SH-SY5Y (cell line): ENCODE data around the gene C18orf63.

Experiments
- GATA2 ChIP-seq: IDR thresholded peaks from 2 replicates; pipeline ENCODE4 v1.6.1; 2011; ENCODE audit warnings: mild to moderate bottlenecking, low read depth, low read length
- GATA3 ChIP-seq: IDR thresholded peaks from 2 replicates; pipeline ENCODE4 v1.6.1; 2011; ENCODE audit warnings: low read depth, mild to moderate bottlenecking, low read length, moderate library complexity

GRCh38 chr18:74360852-74361655 is 45.4 kb downstream of the C18orf63 start:
- TF ChIP-seq GATA3 (no peak), GATA2 (no peak)
